SK-N-SH (cell line): Measurements from ENCODE around the gene LBX1.

Source experiments
- CHD2 ChIP-seq: fragments of 150-350 bp; IDR thresholded peaks from 2 replicates; pipeline ENCODE4 v1.6.1; 2018; ENCODE audit warnings: low read length; ENCODE audit not compliant: partially characterized antibody
- EZH2phosphoT487 ChIP-seq: fragments of 200-600 bp; sonication (generic); IDR thresholded peaks from 2 replicates; pipeline ENCODE4 v1.6.1; 2017; ENCODE audit warnings: low read depth, mixed run types, mild to moderate bottlenecking, antibody characterized with exemption, moderate library complexity, borderline replicate concordance
- GABPA ChIP-seq: IDR thresholded peaks from 2 replicates; pipeline ENCODE4 v1.4.0; 2012; ENCODE audit warnings: low read depth, mild to moderate bottlenecking
- MXI1 ChIP-seq: IDR thresholded peaks from 2 replicates; pipeline ENCODE4 v1.6.1; 2012; ENCODE audit warnings: mild to moderate bottlenecking, low read depth, low read length, improper control_type of control experiment
- NFIC ChIP-seq: IDR thresholded peaks from 2 replicates; pipeline ENCODE4 v1.4.0; 2012; ENCODE audit warnings: borderline replicate concordance
- POLR2AphosphoS5 ChIP-seq: IDR thresholded peaks from 2 replicates; pipeline ENCODE4 v1.6.1; 2012; ENCODE audit warnings: low read depth, low read length
- RAD21 ChIP-seq: IDR thresholded peaks from 2 replicates; pipeline ENCODE4 v1.6.1; 2012; ENCODE audit warnings: mild to moderate bottlenecking, low read length
- SMC3 ChIP-seq: IDR thresholded peaks from 2 replicates; pipeline ENCODE4 v1.6.1; 2012; ENCODE audit warnings: low read depth, low read length, improper control_type of control experiment
- TF ChIP-seq, protein P1 (sequence below): fragments of 200-600 bp; sonication (generic); IDR thresholded peaks from 2 replicates; pipeline ENCODE4 v1.6.1; 2017; ENCODE audit warnings: antibody characterized with exemption, mild to moderate bottlenecking, moderate library complexity
- TF ChIP-seq, protein P2 (sequence below): IDR thresholded peaks from 2 replicates; pipeline ENCODE4 v1.4.0; 2012; ENCODE audit warnings: low read depth

DNA sequence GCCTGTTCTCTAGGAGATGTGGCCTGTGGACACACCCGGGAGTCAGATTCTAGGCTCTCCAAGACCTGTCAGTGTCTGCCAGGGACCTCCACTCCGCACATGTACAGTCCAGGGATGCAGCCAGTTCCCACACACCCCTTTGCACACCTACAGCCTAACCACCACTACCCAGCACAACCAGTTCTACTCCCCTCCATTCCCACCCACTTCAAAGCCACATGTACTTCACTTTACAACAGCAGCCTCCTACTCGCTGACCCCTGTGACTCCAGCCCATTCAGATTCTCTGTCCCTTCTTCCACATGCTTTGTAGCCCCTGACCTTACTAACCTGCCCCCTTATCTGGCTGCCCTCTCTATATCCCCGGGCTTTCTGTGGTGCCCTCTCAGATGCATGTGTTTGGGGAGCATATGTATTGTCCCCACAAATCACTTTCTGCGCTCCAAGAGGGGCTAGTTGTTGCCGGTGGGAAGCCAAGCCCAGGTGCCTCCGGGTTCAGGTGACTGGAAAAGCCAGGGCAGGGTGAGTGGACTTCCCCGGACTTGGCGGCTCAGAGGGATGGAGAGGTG, 7.2 kb downstream of the LBX1 start:
- TF ChIP-seq RAD21 (no peak), NFIC (no peak), POLR2AphosphoS5 (no peak), GABPA (no peak), SMC3 (no peak), CHD2 (no peak), EZH2phosphoT487 (no peak), MXI1 (no peak)
- TF ChIP-seq, protein P1, sequence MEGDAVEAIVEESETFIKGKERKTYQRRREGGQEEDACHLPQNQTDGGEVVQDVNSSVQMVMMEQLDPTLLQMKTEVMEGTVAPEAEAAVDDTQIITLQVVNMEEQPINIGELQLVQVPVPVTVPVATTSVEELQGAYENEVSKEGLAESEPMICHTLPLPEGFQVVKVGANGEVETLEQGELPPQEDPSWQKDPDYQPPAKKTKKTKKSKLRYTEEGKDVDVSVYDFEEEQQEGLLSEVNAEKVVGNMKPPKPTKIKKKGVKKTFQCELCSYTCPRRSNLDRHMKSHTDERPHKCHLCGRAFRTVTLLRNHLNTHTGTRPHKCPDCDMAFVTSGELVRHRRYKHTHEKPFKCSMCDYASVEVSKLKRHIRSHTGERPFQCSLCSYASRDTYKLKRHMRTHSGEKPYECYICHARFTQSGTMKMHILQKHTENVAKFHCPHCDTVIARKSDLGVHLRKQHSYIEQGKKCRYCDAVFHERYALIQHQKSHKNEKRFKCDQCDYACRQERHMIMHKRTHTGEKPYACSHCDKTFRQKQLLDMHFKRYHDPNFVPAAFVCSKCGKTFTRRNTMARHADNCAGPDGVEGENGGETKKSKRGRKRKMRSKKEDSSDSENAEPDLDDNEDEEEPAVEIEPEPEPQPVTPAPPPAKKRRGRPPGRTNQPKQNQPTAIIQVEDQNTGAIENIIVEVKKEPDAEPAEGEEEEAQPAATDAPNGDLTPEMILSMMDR, result no peak
- TF ChIP-seq, protein P2, sequence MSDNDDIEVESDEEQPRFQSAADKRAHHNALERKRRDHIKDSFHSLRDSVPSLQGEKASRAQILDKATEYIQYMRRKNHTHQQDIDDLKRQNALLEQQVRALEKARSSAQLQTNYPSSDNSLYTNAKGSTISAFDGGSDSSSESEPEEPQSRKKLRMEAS, result no peak
